GM20431 (cell line): ENCODE measurements around the gene CCDC86.

ENCODE experiments used
- in situ Hi-C: fragments of 300-500 bp; cut with MseI, MboI; formaldehyde crosslinking; loops from one replicate; pipeline ENCODE4 v1.15.0; 2020; ENCODE audit warnings: low sequenced_read_pairs; ENCODE audit not compliant: unreplicated experiment

Gene CCDC86

GRCh38 chr11:60878245-60879101 is 36.6 kb downstream of the CCDC86 start:
- in situ Hi-C loops, result no loop called here

GRCh38 chr11:60879104-60879503 is 37.2 kb downstream of the CCDC86 start:
- in situ Hi-C loops, result no loop called here

GRCh38 chr11:60879971-60880588 is 38.2 kb downstream of the CCDC86 start:
- in situ Hi-C loops, result no loop called here

- in situ Hi-C loops, result no loop called here
These were observed 38.9 kb downstream of the CCDC86 start for GRCh38 chr11:60880643-60881282.

- in situ Hi-C loops, result no loop called here
These were observed 45.6 kb downstream of the CCDC86 start for GRCh38 chr11:60887556-60887955.

- in situ Hi-C loops, result no loop called here
These were observed 48.0 kb downstream of the CCDC86 start for GRCh38 chr11:60889869-60890311.

- in situ Hi-C loops, result no loop called here
These were observed 48.8 kb downstream of the CCDC86 start for GRCh38 chr11:60890696-60891095.

- in situ Hi-C loops, result no loop called here
These were observed 49.3 kb downstream of the CCDC86 start for GRCh38 chr11:60891103-60891741.

GRCh38 chr11:60895687-60896086 is 53.8 kb downstream of the CCDC86 start:
- in situ Hi-C loops, result no loop called here

GRCh38 chr11:60897496-60897895 is 55.6 kb downstream of the CCDC86 start:
- in situ Hi-C loops, result no loop called here

- in situ Hi-C loops, result no loop called here
These were observed 57.4 kb downstream of the CCDC86 start for GRCh38 chr11:60899046-60899936.

GRCh38 chr11:60899977-60900376 is 58.1 kb downstream of the CCDC86 start:
- in situ Hi-C loops, result no loop called here
